Measurements from ENCODE around the gene GPR179. TPM values are rescaled to one million over a fixed set of nuclear protein-coding genes. Genes with fewer than 3 reads are reported as not detected.

Gene GPR179, protein sequence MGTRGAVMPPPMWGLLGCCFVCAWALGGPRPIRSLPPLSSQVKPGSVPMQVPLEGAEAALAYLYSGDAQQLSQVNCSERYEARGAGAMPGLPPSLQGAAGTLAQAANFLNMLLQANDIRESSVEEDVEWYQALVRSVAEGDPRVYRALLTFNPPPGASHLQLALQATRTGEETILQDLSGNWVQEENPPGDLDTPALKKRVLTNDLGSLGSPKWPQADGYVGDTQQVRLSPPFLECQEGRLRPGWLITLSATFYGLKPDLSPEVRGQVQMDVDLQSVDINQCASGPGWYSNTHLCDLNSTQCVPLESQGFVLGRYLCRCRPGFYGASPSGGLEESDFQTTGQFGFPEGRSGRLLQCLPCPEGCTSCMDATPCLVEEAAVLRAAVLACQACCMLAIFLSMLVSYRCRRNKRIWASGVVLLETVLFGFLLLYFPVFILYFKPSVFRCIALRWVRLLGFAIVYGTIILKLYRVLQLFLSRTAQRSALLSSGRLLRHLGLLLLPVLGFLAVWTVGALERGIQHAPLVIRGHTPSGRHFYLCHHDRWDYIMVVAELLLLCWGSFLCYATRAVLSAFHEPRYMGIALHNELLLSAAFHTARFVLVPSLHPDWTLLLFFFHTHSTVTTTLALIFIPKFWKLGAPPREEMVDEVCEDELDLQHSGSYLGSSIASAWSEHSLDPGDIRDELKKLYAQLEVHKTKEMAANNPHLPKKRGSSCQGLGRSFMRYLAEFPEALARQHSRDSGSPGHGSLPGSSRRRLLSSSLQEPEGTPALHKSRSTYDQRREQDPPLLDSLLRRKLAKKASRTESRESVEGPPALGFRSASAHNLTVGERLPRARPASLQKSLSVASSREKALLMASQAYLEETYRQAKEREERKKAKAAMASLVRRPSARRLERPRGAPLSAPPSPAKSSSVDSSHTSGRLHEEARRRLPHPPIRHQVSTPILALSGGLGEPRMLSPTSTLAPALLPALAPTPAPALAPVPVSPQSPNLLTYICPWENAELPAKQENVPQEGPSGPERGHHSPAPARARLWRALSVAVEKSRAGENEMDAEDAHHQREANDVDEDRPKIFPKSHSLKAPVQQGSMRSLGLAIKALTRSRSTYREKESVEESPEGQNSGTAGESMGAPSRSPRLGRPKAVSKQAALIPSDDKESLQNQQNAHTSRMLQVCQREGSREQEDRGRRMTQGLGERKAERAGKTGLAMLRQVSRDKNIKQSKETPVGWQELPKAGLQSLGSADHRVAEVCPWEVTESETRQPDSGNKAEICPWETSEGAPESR (N-terminal part only)
- not detected in 2 replicates for polyA plus RNA-seq
- under 0.01 and 0.12 TPM in 2 replicates for polyA minus RNA-seq

DNA sequence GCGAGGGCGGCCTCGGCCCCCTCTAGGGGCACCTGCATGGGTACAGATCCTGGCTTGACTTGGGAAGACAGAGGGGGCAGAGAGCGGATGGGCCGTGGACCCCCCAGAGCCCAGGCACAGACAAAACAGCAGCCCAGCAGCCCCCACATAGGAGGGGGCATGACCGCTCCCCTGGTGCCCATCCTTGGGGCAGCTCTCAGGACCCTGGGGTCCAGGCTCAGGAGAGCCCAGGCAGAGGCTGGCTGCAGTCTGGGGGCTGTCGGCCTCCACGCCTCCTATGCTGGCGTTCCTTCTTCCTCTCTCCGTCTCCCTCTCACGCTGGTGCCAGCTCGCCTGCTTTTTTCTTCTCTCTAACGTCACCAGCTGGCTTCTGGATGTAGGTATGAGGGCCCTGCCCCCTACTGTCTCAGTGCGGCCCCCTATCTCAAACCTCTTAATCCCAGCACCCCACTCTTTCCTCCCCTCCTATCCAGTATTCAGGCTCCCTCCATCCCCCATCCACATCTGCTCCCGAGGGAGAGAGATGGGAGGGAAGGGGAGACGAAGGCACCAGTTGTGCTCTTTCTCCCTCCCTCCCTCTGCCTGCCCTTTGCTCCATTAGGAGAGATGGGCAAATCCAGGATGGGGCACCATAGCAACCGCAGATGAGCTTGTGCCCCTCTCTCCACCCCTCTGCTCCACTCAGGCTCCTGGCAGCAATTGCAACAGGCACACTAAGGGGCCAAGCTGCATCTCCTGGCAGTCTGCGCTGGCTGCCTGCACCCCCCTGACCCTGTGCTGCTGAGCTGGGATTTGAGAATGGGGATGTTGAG, at the start of gene GPR179:
Gene GPR179, minus strand, starts transcription at position 349 of the 812 bp plus-strand sequence. Its CDS starts 167 bp downstream, at position 182.
- H4K20me1 ChIP-seq (ENCODE audit: insufficient read depth) = no peaks in the 10 kb centered on the region
- no peak within 1 kb of the TSS for H3K4me2 ChIP-seq (ENCODE audit: low read length)
- no peak within 1 kb of the TSS for H3K9ac ChIP-seq (ENCODE audit: low read length)
- H3K27me3 ChIP-seq (ENCODE audit: insufficient read depth, low read depth, low read length) = no peaks in the 10 kb centered on the region
- no peak for TF ChIP-seq EP300 (conservative IDR thresholded peaks at IDR 0.05; ENCODE audit: poor library complexity, severe bottlenecking)
- TF ChIP-seq EZH2 (IDR thresholded peaks at IDR 0.05; ENCODE audit: borderline replicate concordance, insufficient read depth, low read length, poor library complexity, severe bottlenecking) = no peak
- no peak for TF ChIP-seq TAF1 (IDR thresholded peaks at IDR 0.05; ENCODE audit: low read depth)
- TF ChIP-seq, protein P1, sequence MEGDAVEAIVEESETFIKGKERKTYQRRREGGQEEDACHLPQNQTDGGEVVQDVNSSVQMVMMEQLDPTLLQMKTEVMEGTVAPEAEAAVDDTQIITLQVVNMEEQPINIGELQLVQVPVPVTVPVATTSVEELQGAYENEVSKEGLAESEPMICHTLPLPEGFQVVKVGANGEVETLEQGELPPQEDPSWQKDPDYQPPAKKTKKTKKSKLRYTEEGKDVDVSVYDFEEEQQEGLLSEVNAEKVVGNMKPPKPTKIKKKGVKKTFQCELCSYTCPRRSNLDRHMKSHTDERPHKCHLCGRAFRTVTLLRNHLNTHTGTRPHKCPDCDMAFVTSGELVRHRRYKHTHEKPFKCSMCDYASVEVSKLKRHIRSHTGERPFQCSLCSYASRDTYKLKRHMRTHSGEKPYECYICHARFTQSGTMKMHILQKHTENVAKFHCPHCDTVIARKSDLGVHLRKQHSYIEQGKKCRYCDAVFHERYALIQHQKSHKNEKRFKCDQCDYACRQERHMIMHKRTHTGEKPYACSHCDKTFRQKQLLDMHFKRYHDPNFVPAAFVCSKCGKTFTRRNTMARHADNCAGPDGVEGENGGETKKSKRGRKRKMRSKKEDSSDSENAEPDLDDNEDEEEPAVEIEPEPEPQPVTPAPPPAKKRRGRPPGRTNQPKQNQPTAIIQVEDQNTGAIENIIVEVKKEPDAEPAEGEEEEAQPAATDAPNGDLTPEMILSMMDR (IDR thresholded peaks at IDR 0.05; ENCODE audit: poor library complexity, severe bottlenecking) = no peak
- TF ChIP-seq SMC3 (conservative IDR thresholded peaks at IDR 0.05; ENCODE audit: poor library complexity) = no peak
- TF ChIP-seq, protein P2, sequence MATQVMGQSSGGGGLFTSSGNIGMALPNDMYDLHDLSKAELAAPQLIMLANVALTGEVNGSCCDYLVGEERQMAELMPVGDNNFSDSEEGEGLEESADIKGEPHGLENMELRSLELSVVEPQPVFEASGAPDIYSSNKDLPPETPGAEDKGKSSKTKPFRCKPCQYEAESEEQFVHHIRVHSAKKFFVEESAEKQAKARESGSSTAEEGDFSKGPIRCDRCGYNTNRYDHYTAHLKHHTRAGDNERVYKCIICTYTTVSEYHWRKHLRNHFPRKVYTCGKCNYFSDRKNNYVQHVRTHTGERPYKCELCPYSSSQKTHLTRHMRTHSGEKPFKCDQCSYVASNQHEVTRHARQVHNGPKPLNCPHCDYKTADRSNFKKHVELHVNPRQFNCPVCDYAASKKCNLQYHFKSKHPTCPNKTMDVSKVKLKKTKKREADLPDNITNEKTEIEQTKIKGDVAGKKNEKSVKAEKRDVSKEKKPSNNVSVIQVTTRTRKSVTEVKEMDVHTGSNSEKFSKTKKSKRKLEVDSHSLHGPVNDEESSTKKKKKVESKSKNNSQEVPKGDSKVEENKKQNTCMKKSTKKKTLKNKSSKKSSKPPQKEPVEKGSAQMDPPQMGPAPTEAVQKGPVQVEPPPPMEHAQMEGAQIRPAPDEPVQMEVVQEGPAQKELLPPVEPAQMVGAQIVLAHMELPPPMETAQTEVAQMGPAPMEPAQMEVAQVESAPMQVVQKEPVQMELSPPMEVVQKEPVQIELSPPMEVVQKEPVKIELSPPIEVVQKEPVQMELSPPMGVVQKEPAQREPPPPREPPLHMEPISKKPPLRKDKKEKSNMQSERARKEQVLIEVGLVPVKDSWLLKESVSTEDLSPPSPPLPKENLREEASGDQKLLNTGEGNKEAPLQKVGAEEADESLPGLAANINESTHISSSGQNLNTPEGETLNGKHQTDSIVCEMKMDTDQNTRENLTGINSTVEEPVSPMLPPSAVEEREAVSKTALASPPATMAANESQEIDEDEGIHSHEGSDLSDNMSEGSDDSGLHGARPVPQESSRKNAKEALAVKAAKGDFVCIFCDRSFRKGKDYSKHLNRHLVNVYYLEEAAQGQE (IDR thresholded peaks at IDR 0.05; ENCODE audit: borderline replicate concordance) = no peak
- no peak for TF ChIP-seq POLR2AphosphoS5 (IDR thresholded peaks at IDR 0.05)
- no peak for TF ChIP-seq RAD21 (conservative IDR thresholded peaks at IDR 0.05)
- H3K9me3 ChIP-seq (ENCODE audit: low read length) = no peaks in the 10 kb centered on the region
- H2AFZ ChIP-seq (ENCODE audit: low read depth, low read length) = no peak within 1 kb of the TSS
- no peaks in the 10 kb centered on the region for H3K36me3 ChIP-seq (ENCODE audit: insufficient read depth, low read length)
- no peaks in the 10 kb centered on the region for H3F3A ChIP-seq (ENCODE audit: insufficient read depth, low read length, poor library complexity, severe bottlenecking)
- H3K27ac ChIP-seq (ENCODE audit: low read length) = no peak within 1 kb of the TSS
- H3K4me3 ChIP-seq (ENCODE audit: low read length) = no peak within 1 kb of the TSS
- H3K9me2 ChIP-seq (ENCODE audit: insufficient read depth, low read length) = no peaks in the 10 kb centered on the region
- H3K79me2 ChIP-seq (replicated peaks; ENCODE audit: insufficient read depth, low read length) = no peaks in the 10 kb centered on the region
